Esophagus squamous epithelium (tissue), 5 donors: ENCODE data around the gene LSM4. TPM values are rescaled to one million over a fixed set of nuclear protein-coding genes. Genes with fewer than 3 reads are reported as not detected.

Experiments
- DNase-seq: peaks from one replicate; lab custom pipeline; 2025; lab: John Stamatoyannopoulos, UW
- H3K27ac ChIP-seq, 4 donors: fragments of 200-600 bp; sonication (generic); one replicate each; pipeline ENCODE4 v1.5.1; 2016 to 2019; ENCODE audit warnings: mild to moderate bottlenecking in 1 of 4
- H3K27me3 ChIP-seq, 4 donors: fragments of 200-600 bp; sonication (generic); 1 replicate in 3 of 4; 2 replicates in 1 of 4; pipeline versions ENCODE4 v1.5.1 to v1.6.0; 2017 to 2021; ENCODE audit warnings: antibody characterized with exemption in 1 of 4
- H3K36me3 ChIP-seq, 3 donors: fragments of 200-600 bp; sonication (generic); one replicate each; pipeline ENCODE4 v1.5.1; 2016 to 2019
- H3K4me1 ChIP-seq, 3 donors: fragments of 200-600 bp; sonication (generic); one replicate each; pipeline ENCODE4 v1.5.1; 2017 to 2019
- H3K4me3 ChIP-seq, 4 donors: fragments of 200-600 bp; sonication (generic); 1 replicate in 3 of 4; 2 replicates in 1 of 4; pipeline ENCODE4 v1.5.1; 2016 to 2019; ENCODE audit warnings: mild to moderate bottlenecking in 2 of 4, moderate library complexity in 1 of 4
- H3K9me3 ChIP-seq, 3 donors: fragments of 200-600 bp; sonication (generic); one replicate each; pipeline ENCODE4 v1.5.1; 2016 to 2019
- CTCF ChIP-seq, 6 experiments: fragments of 450-650 bp in 4 of 6; fragments of 200-600 bp in 2 of 6; sonication (generic) in 2 of 6; IDR thresholded peaks; one replicate each; pipeline ENCODE4 v1.5.1; 2016 to 2019; ENCODE audit warnings: antibody characterized with exemption in 6 of 6, mild to moderate bottlenecking in 4 of 6, moderate library complexity in 4 of 6
- POLR2A ChIP-seq, 4 donors: fragments of 450-650 bp; IDR thresholded peaks; one replicate each; pipeline ENCODE4 v1.6.1; 2017; ENCODE audit warnings: antibody characterized with exemption in 4 of 4, mild to moderate bottlenecking in 4 of 4, moderate library complexity in 3 of 4
- WGBS, 2 donors: methylation state at CpG; one replicate each; pipeline ENCODE4 v1.1.5; 2018; 5-methylcytosine and 5-hydroxymethylcytosine counted together
- intact Hi-C: fragments of 100-400 bp; cut with DNase I; formaldehyde crosslinking; loops from one replicate; pipeline ENCODE4 v1.15.0; 2022
- total RNA-seq, 4 donors: library from RNA; depleted of rRNA; stranded (reverse); fragments of >200 nt; gene quantifications; one replicate each; pipeline ENCODE4 v1.1.0, GENCODE V29; 2016
- donor health status: DM: yes; HTN: yes; CAD: no.

The LSM4 gene
- total RNA-seq, 4 donors from 2014 or later, result 97.3 to 228 (median 137) TPM

- H3K36me3 ChIP-seq, result peaks cover 7 to 53% (median 11%) of the 10 kb centered on the region in 3 donors
- TF ChIP-seq CTCF (IDR thresholded peaks at IDR 0.05), result no peak
- no peak for TF ChIP-seq POLR2A (IDR thresholded peaks at IDR 0.05)
- WGBS, 2 donors, result 100% methylated on average over 1 to 3 of the region's 16 CpGs
Observed at GRCh38 chr19:18263324-18264136, 59.3 kb downstream of the LSM4 start.

DNA sequence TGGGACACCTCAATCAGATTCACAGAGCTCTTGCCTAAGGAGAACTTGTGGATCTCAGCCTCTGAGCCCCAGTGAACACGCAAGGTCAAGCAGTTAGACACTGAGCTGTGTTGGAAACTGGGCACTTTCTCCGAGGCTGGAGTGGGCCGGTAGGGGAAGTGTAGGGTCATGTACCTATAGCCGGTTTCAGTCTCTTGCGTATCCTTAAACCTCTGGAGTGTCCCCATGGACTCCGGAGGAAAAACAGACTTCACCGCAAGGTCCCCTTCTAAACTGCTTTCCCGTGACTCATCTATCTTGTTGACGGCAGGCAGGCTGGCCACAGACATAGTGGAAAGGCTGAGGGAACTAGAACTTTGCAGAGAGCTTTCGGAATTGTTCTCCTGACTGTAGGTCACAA, 60.0 kb downstream of the LSM4 start:
- intact Hi-C loops, result no loop called here

More at GRCh38 chr19:18263324-18264136, 59.3 kb downstream of the LSM4 start:
- no peak for DNase-seq
- intact Hi-C loops, result no loop called here
- Histone ChIP-seq H3K27ac (no peak overlapping the region), H3K9me3 (no peaks in the 10 kb centered on the region), H3K27me3 (no peaks in the 10 kb centered on the region), H3K4me1 (no peaks in the 10 kb centered on the region), H3K4me3 (no peak overlapping the region)

DNA sequence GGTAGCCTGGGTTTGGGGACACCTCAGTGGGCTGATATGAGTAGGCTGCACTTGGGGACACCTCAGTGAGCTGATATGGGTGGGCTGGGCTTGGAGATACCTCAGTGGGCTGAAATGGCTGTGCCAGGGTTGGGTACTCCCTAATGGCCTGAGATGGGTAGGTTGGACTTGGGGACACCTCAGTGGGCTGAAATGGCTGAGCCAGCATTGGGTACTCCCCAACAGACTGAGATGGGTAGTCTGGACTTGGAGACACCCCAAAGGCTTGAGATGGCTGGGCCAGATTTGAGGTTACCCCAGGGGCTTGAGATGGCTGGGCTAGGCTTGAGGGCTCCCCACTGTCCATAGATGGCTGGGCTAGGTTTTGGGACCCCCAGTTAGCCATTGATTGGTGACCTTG, 60.7 kb downstream of the LSM4 start:
- H3K9me3 ChIP-seq, result no peaks in the 10 kb centered on the region
- TF ChIP-seq POLR2A (IDR thresholded peaks at IDR 0.05) (no peak), CTCF (IDR thresholded peaks at IDR 0.05) (no peak)
- no peak overlapping the region for H3K4me3 ChIP-seq
- no peaks in the 10 kb centered on the region for H3K4me1 ChIP-seq
- H3K36me3 ChIP-seq, result peaks cover 7 to 49% (median 11%) of the 10 kb centered on the region in 3 donors
- no peak overlapping the region for H3K27ac ChIP-seq
- intact Hi-C loops, result no loop called here
- no peak for DNase-seq
- no peaks in the 10 kb centered on the region for H3K27me3 ChIP-seq

More for the DNA sequence above, 60.0 kb downstream of the LSM4 start:
- Histone ChIP-seq H3K4me1 (no peaks in the 10 kb centered on the region), H3K27ac (no peak overlapping the region), H3K27me3 (no peaks in the 10 kb centered on the region), H3K9me3 (no peaks in the 10 kb centered on the region), H3K36me3 (peaks cover 7 to 49% (median 11%) of the 10 kb centered on the region in 3 donors), H3K4me3 (no peak overlapping the region)
- no peak for DNase-seq
- WGBS, 2 donors, result 88 to 92% methylated on average over 3 to 7 of the region's 10 CpGs
- TF ChIP-seq CTCF (IDR thresholded peaks at IDR 0.05) (no peak), POLR2A (IDR thresholded peaks at IDR 0.05) (no peak)

GRCh38 chr19:18261474-18261873, 61.4 kb downstream of the LSM4 start:
- no peaks in the 10 kb centered on the region for H3K4me1 ChIP-seq
- TF ChIP-seq POLR2A (IDR thresholded peaks at IDR 0.05) (no peak), CTCF (IDR thresholded peaks at IDR 0.05) (no peak)
- intact Hi-C loops, result no loop called here

GRCh38 chr19:18259893-18260292, 63.0 kb downstream of the LSM4 start:
- Histone ChIP-seq H3K4me1 (peaks cover under 1 to 10% (median 5%) of the 10 kb centered on the region in 3 donors), H3K36me3 (peaks cover 0 to 28% (median 0%) of the 10 kb centered on the region in 3 donors), H3K27me3 (peaks cover 0 to 10% (median 0%) of the 10 kb centered on the region in 4 donors), H3K27ac (no peak overlapping the region), H3K4me3 (no peak overlapping the region), H3K9me3 (no peaks in the 10 kb centered on the region)
- WGBS, 2 donors, result 96% methylated on average over 3 of the region's 4 CpGs; no CpG with 5 or more reads in 1 of the 2 donors
- DNase-seq, result no peak
- TF ChIP-seq CTCF (IDR thresholded peaks at IDR 0.05), result no peak
- no peak for TF ChIP-seq POLR2A (IDR thresholded peaks at IDR 0.05)
- intact Hi-C loops, result loop anchor here (5.0 to 10.0 kb wide), 2 partner anchors 63 to 145 kb away; no protein-coding TSS in a partner anchor

More at GRCh38 chr19:18261474-18261873, 61.4 kb downstream of the LSM4 start:
- Histone ChIP-seq H3K9me3 (no peaks in the 10 kb centered on the region), H3K27me3 (no peaks in the 10 kb centered on the region), H3K36me3 (peaks cover 4 to 44% (median 7%) of the 10 kb centered on the region in 3 donors), H3K27ac (no peak overlapping the region), H3K4me3 (no peak overlapping the region)
- WGBS, 2 donors, result no CpG with 5 or more reads among the region's 2 CpGs
- no peak for DNase-seq
